GM18951 (cell line): ENCODE results near the gene MARS1.

Experiments
- POLR2A ChIP-seq: IDR thresholded peaks from 4 replicates; pipeline ENCODE4 v1.6.1; 2011; ENCODE audit warnings: mild to moderate bottlenecking; ENCODE audit not compliant: insufficient read length, insufficient read depth; ENCODE audit errors: extremely low read depth
- in situ Hi-C: fragments of 300-500 bp; cut with MboI; formaldehyde crosslinking; loops from one replicate; pipeline ENCODE4 v1.12.0; 2022; ENCODE audit warnings: low sequenced_read_pairs, mixed read lengths, inconsistent platforms; ENCODE audit not compliant: unreplicated experiment

MARS1 gene

GRCh38 chr12:57452937-57453509 is 34.8 kb upstream of the MARS1 start:
- no peak for TF ChIP-seq POLR2A
- in situ Hi-C loops, result no loop called here

- in situ Hi-C loops, result no loop called here
- no peak for TF ChIP-seq POLR2A
Observed at GRCh38 chr12:57454213-57454565, 33.7 kb upstream of the MARS1 start.

GRCh38 chr12:57454566-57455373 is 33.1 kb upstream of the MARS1 start, which contains the start of gene INHBE:
Gene INHBE, plus strand, starts transcription at chr12:57455307. Its CDS starts 230 bp downstream, at chr12:57455537.
- in situ Hi-C loops, result no loop called here

GRCh38 chr12:57455374-57456144 is 32.3 kb upstream of the MARS1 start:
- TF ChIP-seq POLR2A, result no peak
- in situ Hi-C loops, result no loop called here

More at GRCh38 chr12:57454566-57455373, 33.1 kb upstream of the MARS1 start, which contains the start of gene INHBE:
- peak; percentile 6 for TF ChIP-seq POLR2A

GRCh38 chr12:57456145-57456700 is 31.6 kb upstream of the MARS1 start:
- no peak for TF ChIP-seq POLR2A
- in situ Hi-C loops, result no loop called here

GRCh38 chr12:57456737-57457490 is 31.0 kb upstream of the MARS1 start:
- in situ Hi-C loops, result no loop called here
- no peak for TF ChIP-seq POLR2A

GRCh38 chr12:57458665-57459054 is 29.2 kb upstream of the MARS1 start:
- in situ Hi-C loops, result no loop called here
- TF ChIP-seq POLR2A, result no peak

- in situ Hi-C loops, result no loop called here
Observed at GRCh38 chr12:57459055-57459749, 28.7 kb upstream of the MARS1 start.

GRCh38 chr12:57459750-57460467 is 28.0 kb upstream of the MARS1 start, which contains the start of gene GLI1:
Gene GLI1, plus strand, starts transcription at chr12:57459785. Its CDS starts 3,907 bp downstream, at chr12:57463692.
- no peak for TF ChIP-seq POLR2A
- in situ Hi-C loops, result no loop called here

More at GRCh38 chr12:57459055-57459749, 28.7 kb upstream of the MARS1 start:
- TF ChIP-seq POLR2A, result peak; percentile 72

- in situ Hi-C loops, result no loop called here
- no peak for TF ChIP-seq POLR2A
Observed at GRCh38 chr12:57460468-57460784, 27.4 kb upstream of the MARS1 start.

GRCh38 chr12:57460841-57461275 is 27.0 kb upstream of the MARS1 start:
- no peak for TF ChIP-seq POLR2A

GRCh38 chr12:57461276-57461916 is 26.5 kb upstream of the MARS1 start:
- no peak for TF ChIP-seq POLR2A
- in situ Hi-C loops, result no loop called here

More at GRCh38 chr12:57460841-57461275, 27.0 kb upstream of the MARS1 start:
- in situ Hi-C loops, result no loop called here
